ENCODE measurements around the gene TRIM21. TPM values are rescaled to one million over a fixed set of nuclear protein-coding genes. Genes with fewer than 3 reads are reported as not detected.
"Not testable (repeated sequence)": the region's sequence is repeated elsewhere in the genome, so short reads cannot be mapped to it uniquely, and the experiment has no call there.

Gene TRIM21
- total RNA-seq, 6 donors from 2014 or later = 17.1 to 40.7 (median 21.8) TPM

- Histone ChIP-seq H3K27ac (no peak overlapping the region), H3K36me3 (no peaks in the 10 kb centered on the region), H3K9me3 (no peaks in the 10 kb centered on the region), H3K4me1 (no peaks in the 10 kb centered on the region), H3K4me3 (no peak overlapping the region), H3K27me3 (no peaks in the 10 kb centered on the region)
- DNase-seq = no peak
- 82 to 84% methylated on average over 8 of the region's 8 CpGs for WGBS, 2 donors
- TF ChIP-seq EP300 (IDR thresholded peaks at IDR 0.05) (no peak), POLR2A (IDR thresholded peaks at IDR 0.05) (no peak), CTCF (IDR thresholded peaks at IDR 0.05) (no peak), POLR2AphosphoS5 (IDR thresholded peaks at IDR 0.05) (no peak)
- no peak for ATAC-seq (ENCODE audit: low FRiP score in 2 of 2)
Observed at GRCh38 chr11:4418403-4418802, 24.9 kb upstream of the TRIM21 start.

- WGBS, 2 donors = 53 to 68% methylated on average over 1 of the region's 1 CpG
Observed at GRCh38 chr11:4416816-4417215, 23.3 kb upstream of the TRIM21 start.

GRCh38 chr11:4416306-4416705 lies 22.8 kb upstream of the TRIM21 start:
- Histone ChIP-seq H3K36me3 (no peaks in the 10 kb centered on the region), H3K9me3 (no peaks in the 10 kb centered on the region), H3K27ac (no peak overlapping the region), H3K4me1 (no peaks in the 10 kb centered on the region), H3K27me3 (no peaks in the 10 kb centered on the region), H3K4me3 (no peak overlapping the region)
- no peak for TF ChIP-seq POLR2A (IDR thresholded peaks at IDR 0.05)
- TF ChIP-seq EP300 (IDR thresholded peaks at IDR 0.05) = no peak
- no peak for TF ChIP-seq POLR2AphosphoS5 (IDR thresholded peaks at IDR 0.05)
- no peak for TF ChIP-seq CTCF (IDR thresholded peaks at IDR 0.05)
- ATAC-seq (ENCODE audit: low FRiP score in 2 of 2) = no peak
- 45 to 49% methylated on average over 1 of the region's 1 CpG for WGBS, 2 donors
- no peak for DNase-seq

More at GRCh38 chr11:4416816-4417215, 23.3 kb upstream of the TRIM21 start:
- no peak overlapping the region for H3K27ac ChIP-seq
- no peaks in the 10 kb centered on the region for H3K4me1 ChIP-seq
- H3K4me3 ChIP-seq = no peak overlapping the region
- no peak for TF ChIP-seq POLR2A (IDR thresholded peaks at IDR 0.05)
- no peak for TF ChIP-seq CTCF (IDR thresholded peaks at IDR 0.05)
- no peak for TF ChIP-seq POLR2AphosphoS5 (IDR thresholded peaks at IDR 0.05)
- no peak for TF ChIP-seq EP300 (IDR thresholded peaks at IDR 0.05)
- no peaks in the 10 kb centered on the region for H3K36me3 ChIP-seq
- DNase-seq (no peak), ATAC-seq (ENCODE audit: low FRiP score in 2 of 2) (no peak)
- H3K9me3 ChIP-seq = no peaks in the 10 kb centered on the region
- H3K27me3 ChIP-seq = no peaks in the 10 kb centered on the region

GRCh38 chr11:4406206-4406605 lies 12.7 kb upstream of the TRIM21 start:
- not testable (repeated sequence) for ATAC-seq (ENCODE audit: low FRiP score in 2 of 2); H3K36me3 ChIP-seq; H3K4me1 ChIP-seq; H3K27ac ChIP-seq; H3K27me3 ChIP-seq; H3K9me3 ChIP-seq; H3K4me3 ChIP-seq; DNase-seq
- 92 to 93% methylated on average over 4 to 6 of the region's 6 CpGs for WGBS, 2 donors

- ATAC-seq (ENCODE audit: low FRiP score in 2 of 2) (peak; percentile 34 to 60), DNase-seq (no peak)
- no peaks in the 10 kb centered on the region for H3K9me3 ChIP-seq
- peaks cover 5 to 18% (median 11%) of the 10 kb centered on the region in 4 donors for H3K4me1 ChIP-seq
- H3K36me3 ChIP-seq = peaks cover 10 to 15% (median 12%) of the 10 kb centered on the region in 4 donors
- 32 to 33% methylated on average over 11 of the region's 11 CpGs for WGBS, 2 donors
- peak overlapping the region; percentile 77 to 94 (median 84) for H3K4me3 ChIP-seq
- H3K27me3 ChIP-seq = no peaks in the 10 kb centered on the region
- TF ChIP-seq POLR2A (IDR thresholded peaks at IDR 0.05) (peak in 1 of 4 donors; percentile 31), POLR2AphosphoS5 (IDR thresholded peaks at IDR 0.05) (no peak), CTCF (IDR thresholded peaks at IDR 0.05) (no peak)
- H3K27ac ChIP-seq = peak overlapping the region in 3 of 4 donors; percentile 92 to 97 (median 93)
Observed at GRCh38 chr11:4393858-4394223, 339 bp upstream of the TRIM21 start.
